HEK293 (cell line): ENCODE measurements around the gene PRPF38B.

Experiments
- CTCF ChIA-PET: fragments of 350-600 bp; formaldehyde crosslinking; extraction: SDS; loops from one replicate; lab custom pipeline; 2021; ENCODE audit warnings: antibody characterized with exemption; lab: Yijun Ruan, JAX
- POLR2A ChIA-PET: fragments of 300-600 bp; formaldehyde crosslinking; extraction: SDS; loops from one replicate; lab custom pipeline; 2020; ENCODE audit warnings: antibody characterized with exemption, inconsistent platforms; lab: Yijun Ruan, JAX
- H3K27ac ChIP-seq: fragments of 200-500 bp; sonication (Bioruptor generic); 2 replicates; pipeline ENCODE4 v1.5.1; 2014; ENCODE audit warnings: low read depth, low read length, control low read depth, inconsistent platforms; ENCODE audit errors: extremely low read depth
- H3K36me3 ChIP-seq, 2 experiments: fragments of 200-500 bp in 1 of 2; sonication (Bioruptor generic) in 1 of 2; 1 replicate in 1 of 2; 2 replicates in 1 of 2; pipeline ENCODE4 v1.5.1; 2014 to 2017; ENCODE audit warnings: inconsistent platforms in 2 of 2, low read length in 2 of 2; ENCODE audit not compliant: control insufficient read depth in 2 of 2, insufficient read depth in 1 of 2
- H3K4me1 ChIP-seq: fragments of 200-500 bp; sonication (Bioruptor generic); 2 replicates; pipeline ENCODE4 v1.5.1; 2014; ENCODE audit warnings: mild to moderate bottlenecking, low read length, inconsistent platforms; ENCODE audit not compliant: control insufficient read depth, insufficient read depth
- H3K4me3 ChIP-seq: 2 replicates; pipeline ENCODE4 v1.5.1; 2011; ENCODE audit warnings: low read depth, mild to moderate bottlenecking, control low read depth, low read length, moderate library complexity
- H3K9me3 ChIP-seq: fragments of 200-500 bp; sonication (Bioruptor generic); 2 replicates; pipeline ENCODE4 v1.5.1; 2014; ENCODE audit warnings: low read depth, low read length, inconsistent platforms; ENCODE audit not compliant: control insufficient read depth, insufficient read depth
- BCL11A ChIP-seq: fragments of 450-650 bp; formaldehyde crosslinking; IDR thresholded peaks from 2 replicates; pipeline ENCODE4 v1.5.1; 2016; ENCODE audit warnings: low read depth, missing biosample characterization, missing genetic modification characterization
- CTCF ChIP-seq: fragments of 450-650 bp; formaldehyde crosslinking; IDR thresholded peaks from 2 replicates; pipeline ENCODE4 v1.5.1; 2016; ENCODE audit warnings: missing biosample characterization, missing genetic modification characterization
- OVOL3 ChIP-seq: fragments of 450-650 bp; formaldehyde crosslinking; IDR thresholded peaks from 2 replicates; pipeline ENCODE4 v1.5.1; 2016; ENCODE audit warnings: missing biosample characterization, missing genetic modification characterization
- PRDM4 ChIP-seq: fragments of 450-650 bp; formaldehyde crosslinking; IDR thresholded peaks from 2 replicates; pipeline ENCODE4 v1.5.1; 2017; ENCODE audit warnings: missing biosample characterization, missing genetic modification characterization
- REST ChIP-seq: fragments of 450-650 bp; formaldehyde crosslinking; IDR thresholded peaks from 2 replicates; pipeline ENCODE4 v1.5.1; 2016; ENCODE audit warnings: missing biosample characterization, missing genetic modification characterization
- ZBTB11 ChIP-seq: fragments of 450-650 bp; formaldehyde crosslinking; conservative IDR thresholded peaks from 2 replicates; pipeline ENCODE4 v1.5.1; 2016; ENCODE audit warnings: low read depth, missing biosample characterization, missing genetic modification characterization
- ZBTB49 ChIP-seq: fragments of 450-650 bp; formaldehyde crosslinking; IDR thresholded peaks from 2 replicates; pipeline ENCODE4 v1.5.1; 2016; ENCODE audit warnings: missing biosample characterization, missing genetic modification characterization, low read depth
- ZEB2 ChIP-seq: fragments of 450-650 bp; formaldehyde crosslinking; IDR thresholded peaks from 2 replicates; pipeline ENCODE4 v1.5.1; 2016; ENCODE audit warnings: missing biosample characterization, missing genetic modification characterization
- ZFP37 ChIP-seq: fragments of 450-650 bp; formaldehyde crosslinking; IDR thresholded peaks from 2 replicates; pipeline ENCODE4 v1.5.1; 2016; ENCODE audit warnings: missing biosample characterization, missing genetic modification characterization
- ZNF148 ChIP-seq: fragments of 450-650 bp; formaldehyde crosslinking; IDR thresholded peaks from 2 replicates; pipeline ENCODE4 v1.5.0; 2017; ENCODE audit warnings: missing biosample characterization, missing genetic modification characterization, borderline replicate concordance
- ZNF16 ChIP-seq: fragments of 450-650 bp; formaldehyde crosslinking; IDR thresholded peaks from 2 replicates; pipeline ENCODE4 v1.5.1; 2016; ENCODE audit warnings: low read depth, missing biosample characterization, missing genetic modification characterization
- ZNF292 ChIP-seq: fragments of 450-650 bp; formaldehyde crosslinking; IDR thresholded peaks from 2 replicates; pipeline ENCODE4 v1.5.1; 2016; ENCODE audit warnings: low read depth, missing biosample characterization, missing genetic modification characterization, borderline replicate concordance
- ZNF354C ChIP-seq: fragments of 450-650 bp; formaldehyde crosslinking; IDR thresholded peaks from 2 replicates; pipeline ENCODE4 v1.5.1; 2016; ENCODE audit warnings: missing biosample characterization, missing genetic modification characterization, low read depth, borderline replicate concordance
- ZNF398 ChIP-seq: fragments of 450-650 bp; formaldehyde crosslinking; IDR thresholded peaks from 2 replicates; pipeline ENCODE4 v1.5.1; 2017; ENCODE audit warnings: missing biosample characterization, missing genetic modification characterization
- ZNF529 ChIP-seq: fragments of 450-650 bp; formaldehyde crosslinking; IDR thresholded peaks from 2 replicates; pipeline ENCODE4 v1.5.1; 2017; ENCODE audit warnings: missing genetic modification characterization, missing biosample characterization; ENCODE audit not compliant: insufficient replicate concordance
- ZNF544 ChIP-seq: fragments of 450-650 bp; formaldehyde crosslinking; IDR thresholded peaks from 2 replicates; pipeline ENCODE4 v1.5.0; 2017; ENCODE audit warnings: missing biosample characterization, missing genetic modification characterization
- ZNF768 ChIP-seq: fragments of 450-650 bp; formaldehyde crosslinking; IDR thresholded peaks from 2 replicates; pipeline ENCODE4 v1.5.1; 2018; ENCODE audit warnings: missing biosample characterization, mild to moderate bottlenecking, missing genetic modification characterization

Gene PRPF38B

GRCh38 chr1:108747171-108747850 is 55.2 kb downstream of the PRPF38B start:
- Histone ChIP-seq H3K4me3 (peak overlapping the region; percentile 97), H3K27ac (peak overlapping the region; percentile 81), H3K36me3 (peaks cover 0 to under 1% of the 10 kb centered on the region in 2 experiments; a peak in 1 of 3 replicates), H3K4me1 (peaks cover 2% of the 10 kb centered on the region; the same call in 1 of the 2 replicates), H3K9me3 (no peaks in the 10 kb centered on the region)
- CTCF ChIA-PET = interaction anchor here (1.1 kb wide), 1 partner anchor 81 kb away, joined by 3 read pairs; no protein-coding TSS in a partner anchor
- POLR2A ChIA-PET = interaction anchor here (1.0 kb wide), 1 partner anchor 55 kb away, joined by 8 read pairs; the partner anchor contains the start of gene PRPF38B
- TF ChIP-seq ZFP37 (tag by site-specific recombination) (0 out of 2 replicates have a peak, but pooled peaks have one; percentile 14), CTCF (tag by site-specific recombination) (no peak), ZNF544 (tag by site-specific recombination) (no peak), ZBTB49 (tag by site-specific recombination) (no peak), ZNF768 (tag by site-specific recombination) (no peak), ZNF354C (tag by site-specific recombination) (no peak), ZNF148 (no peak), ZEB2 (no peak), ZNF292 (tag by site-specific recombination) (no peak), ZNF398 (tag by site-specific recombination) (no peak), ZBTB11 (tag by site-specific recombination) (peak; percentile 50), BCL11A (tag by site-specific recombination) (no peak), PRDM4 (tag by site-specific recombination) (no peak), OVOL3 (no peak), REST (tag by site-specific recombination) (no peak), ZNF529 (tag by site-specific recombination) (no peak), ZNF16 (tag by site-specific recombination) (no peak)
